Keratinocyte (primary cell): ENCODE data around the gene SPNS1. TPM values are rescaled to one million over a fixed set of nuclear protein-coding genes. Genes with fewer than 3 reads are reported as not detected.

Experiments used
- DNase-seq: peaks from one replicate; pipeline ENCODE4 v3.0.0-alpha.2; 2011; ENCODE audit warnings: low read depth, missing footprints, low spot score
- FAIRE-seq: peaks from 2 replicates; lab custom pipeline; 2011; peaks lifted over from hg19 to GRCh38; lab: Jason Lieb, UNC
- H2AFZ ChIP-seq: 2 replicates; pipeline ENCODE4 v1.6.0; 2012; ENCODE audit warnings: low read length, control low read depth, inconsistent platforms; ENCODE audit not compliant: control insufficient read depth
- H3K27ac ChIP-seq: 2 replicates; pipeline ENCODE4 v1.5.1; 2011; ENCODE audit warnings: low read length; ENCODE audit not compliant: control insufficient read depth, insufficient read depth
- H3K27me3 ChIP-seq: 3 replicates; pipeline ENCODE4 v1.6.0; 2011; ENCODE audit warnings: low read length; ENCODE audit not compliant: control insufficient read depth, insufficient read depth; ENCODE audit errors: extremely low read depth
- H3K36me3 ChIP-seq, 2 experiments: 2 replicates in 1 of 2; 3 replicates in 1 of 2; pipeline ENCODE4 v1.5.1; 2011; ENCODE audit warnings: low read length in 2 of 2, mild to moderate bottlenecking in 1 of 2; ENCODE audit not compliant: control insufficient read depth in 2 of 2, insufficient read depth in 2 of 2; ENCODE audit errors: extremely low read depth in 1 of 2
- H3K4me1 ChIP-seq: 3 replicates; pipeline ENCODE4 v1.5.1; 2011; ENCODE audit warnings: low read length; ENCODE audit not compliant: control insufficient read depth, insufficient read depth; ENCODE audit errors: extremely low read depth
- H3K4me2 ChIP-seq: 3 replicates; pipeline ENCODE4 v1.6.0; 2011; ENCODE audit warnings: low read depth, low read length; ENCODE audit not compliant: control insufficient read depth, insufficient read depth; ENCODE audit errors: extremely low read depth
- H3K4me3 ChIP-seq, 3 experiments: fragments of 200-600 bp in 1 of 3; sonication (generic) in 1 of 3; 2 replicates in 2 of 3; 3 replicates in 1 of 3; pipeline ENCODE4 v1.5.1; 2011 to 2016; ENCODE audit warnings: low read length in 3 of 3, mild to moderate bottlenecking in 3 of 3, control low read depth in 2 of 3, inconsistent platforms in 1 of 3, low read depth in 1 of 3, mixed read lengths in 1 of 3, mixed run types in 1 of 3, moderate library complexity in 1 of 3; ENCODE audit not compliant: control insufficient read depth in 2 of 3, insufficient read depth in 2 of 3; ENCODE audit errors: extremely low read depth in 1 of 3
- H3K79me2 ChIP-seq: 2 replicates; pipeline ENCODE4 v1.6.0; 2012; ENCODE audit warnings: low read length; ENCODE audit not compliant: control insufficient read depth, insufficient read depth
- H3K9ac ChIP-seq: 3 replicates; pipeline ENCODE4 v1.6.0; 2011; ENCODE audit warnings: low read length; ENCODE audit not compliant: control insufficient read depth, insufficient read depth; ENCODE audit errors: extremely low read depth
- H3K9me1 ChIP-seq: 3 replicates; pipeline ENCODE4 v1.6.0; 2011; ENCODE audit warnings: low read length; ENCODE audit not compliant: control insufficient read depth, insufficient read depth; ENCODE audit errors: extremely low read depth
- H3K9me3 ChIP-seq: 2 replicates; pipeline ENCODE4 v1.5.1; 2012; ENCODE audit warnings: low read depth, low read length; ENCODE audit not compliant: control insufficient read depth
- H4K20me1 ChIP-seq: 3 replicates; pipeline ENCODE4 v1.6.0; 2011; ENCODE audit warnings: low read length; ENCODE audit not compliant: control insufficient read depth, insufficient read depth; ENCODE audit errors: extremely low read depth
- EZH2 ChIP-seq: IDR thresholded peaks from one replicate; pipeline ENCODE4 v1.6.1; 2012; ENCODE audit warnings: inconsistent platforms, mild to moderate bottlenecking, low read length, moderate library complexity
- dilution Hi-C: fragments of 300-500 bp; cut with MboI; formaldehyde crosslinking; loops from one replicate; pipeline ENCODE4 v1.7.0; 2020; ENCODE audit warnings: low sequenced_read_pairs; ENCODE audit not compliant: extremely low pct_ligation_motif_present
- polyA plus RNA-seq, 5 experiments: library from polyadenylated mRNA; depleted of rRNA in 3 of 5; stranded (reverse) in 3 of 5; stranded (forward) in 1 of 5; unstranded in 1 of 5; fragments of >200 nt; gene quantifications; 1 replicate in 1 of 5; 2 replicates in 3 of 5; 3 replicates in 1 of 5; pipeline versions ENCODE4 v1.2.1 to v1.2.3, GENCODE V29; 2011 to 2012; ENCODE audit warnings: missing spikeins in 2 of 5, low read depth in 1 of 5, low replicate concordance in 1 of 5
- TF ChIP-seq, protein P1 (sequence below), 3 experiments: IDR thresholded peaks in 1 of 3; conservative IDR thresholded peaks in 1 of 3; optimal IDR thresholded peaks in 1 of 3; 2 replicates in 2 of 3; 3 replicates in 1 of 3; pipeline versions ENCODE3 to v1.5.1; 2011; ENCODE audit warnings: low read length in 3 of 3, mild to moderate bottlenecking in 3 of 3, moderate library complexity in 2 of 3, control low read depth in 1 of 3, inconsistent platforms in 1 of 3; ENCODE audit not compliant: insufficient read depth in 2 of 3; ENCODE audit errors: extremely low read depth in 1 of 3

Gene SPNS1
- polyA plus RNA-seq, 1 donor (not counting 4 experiments of a cell fraction or from before 2014, with no cell fraction given): 16.3 TPM

DNA sequence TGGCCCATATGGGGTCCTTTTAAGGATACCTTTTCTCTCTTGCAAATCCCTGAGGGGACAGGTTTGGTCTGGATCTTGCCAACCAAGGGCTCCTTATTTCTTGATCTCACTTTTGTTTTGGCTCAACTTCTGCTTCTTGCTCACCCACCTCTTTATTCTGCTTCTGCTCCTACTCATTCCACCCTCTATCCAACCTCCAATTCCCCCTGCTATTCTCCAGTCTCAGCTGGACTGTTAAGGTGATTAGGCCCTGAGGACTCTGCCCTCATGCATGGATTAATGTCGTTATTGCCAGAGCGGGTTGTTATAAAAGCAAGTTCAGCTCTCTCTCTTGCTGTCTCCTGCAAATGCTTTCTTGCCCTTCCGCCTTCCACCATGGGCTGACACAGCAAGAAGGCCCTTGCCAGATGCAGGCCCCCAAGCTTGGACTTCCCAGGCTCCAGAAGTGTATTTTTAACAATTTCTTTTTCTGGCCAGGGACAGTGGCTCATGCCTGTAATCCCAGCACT is 40.0 kb downstream of the SPNS1 start:
- Histone ChIP-seq H3K79me2 (no peaks in the 10 kb centered on the region), H3K9me3 (no peaks in the 10 kb centered on the region), H3K4me1 (no peaks in the 10 kb centered on the region), H3K9ac (no peak overlapping the region), H3K4me3 (no peak overlapping the region), H3K36me3 (no peaks in the 10 kb centered on the region), H3K27ac (no peak overlapping the region), H3K4me2 (no peak overlapping the region), H3K27me3 (no peaks in the 10 kb centered on the region), H4K20me1 (no peaks in the 10 kb centered on the region), H2AFZ (no peak overlapping the region), H3K9me1 (no peaks in the 10 kb centered on the region)
- FAIRE-seq (no peak), DNase-seq (no peak)
- TF ChIP-seq, protein P1, sequence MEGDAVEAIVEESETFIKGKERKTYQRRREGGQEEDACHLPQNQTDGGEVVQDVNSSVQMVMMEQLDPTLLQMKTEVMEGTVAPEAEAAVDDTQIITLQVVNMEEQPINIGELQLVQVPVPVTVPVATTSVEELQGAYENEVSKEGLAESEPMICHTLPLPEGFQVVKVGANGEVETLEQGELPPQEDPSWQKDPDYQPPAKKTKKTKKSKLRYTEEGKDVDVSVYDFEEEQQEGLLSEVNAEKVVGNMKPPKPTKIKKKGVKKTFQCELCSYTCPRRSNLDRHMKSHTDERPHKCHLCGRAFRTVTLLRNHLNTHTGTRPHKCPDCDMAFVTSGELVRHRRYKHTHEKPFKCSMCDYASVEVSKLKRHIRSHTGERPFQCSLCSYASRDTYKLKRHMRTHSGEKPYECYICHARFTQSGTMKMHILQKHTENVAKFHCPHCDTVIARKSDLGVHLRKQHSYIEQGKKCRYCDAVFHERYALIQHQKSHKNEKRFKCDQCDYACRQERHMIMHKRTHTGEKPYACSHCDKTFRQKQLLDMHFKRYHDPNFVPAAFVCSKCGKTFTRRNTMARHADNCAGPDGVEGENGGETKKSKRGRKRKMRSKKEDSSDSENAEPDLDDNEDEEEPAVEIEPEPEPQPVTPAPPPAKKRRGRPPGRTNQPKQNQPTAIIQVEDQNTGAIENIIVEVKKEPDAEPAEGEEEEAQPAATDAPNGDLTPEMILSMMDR (optimal IDR thresholded peaks at IDR 0.05 in 1 of 3, IDR thresholded peaks at IDR 0.05 in 1 of 3, conservative IDR thresholded peaks at IDR 0.05 in 1 of 3; ENCODE audit: extremely low read depth in 1 of 3, insufficient read depth in 2 of 3, low read length in 3 of 3): no peak
- no peak for TF ChIP-seq EZH2
- dilution Hi-C loops: no loop called here

DNA sequence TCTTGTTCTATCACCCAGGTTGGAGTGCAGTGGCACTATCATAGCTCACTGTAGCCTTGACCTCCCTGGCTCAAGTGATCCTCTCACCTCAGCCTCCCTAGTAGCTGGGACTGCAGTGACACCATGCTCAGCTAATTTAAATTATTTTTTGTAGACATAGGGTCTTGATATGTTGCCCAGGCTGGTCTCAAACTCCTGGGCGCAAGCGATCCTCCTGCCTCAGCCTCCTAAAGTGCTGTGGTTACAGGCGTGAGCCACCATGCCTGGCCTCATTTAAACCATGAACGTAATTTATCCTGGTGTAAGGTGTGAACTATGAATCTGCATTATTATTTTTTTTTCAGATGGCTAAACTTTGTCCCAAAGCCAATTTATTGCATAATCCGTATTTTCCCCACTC is 47.6 kb downstream of the SPNS1 start:
- H3K9me1 ChIP-seq: no peaks in the 10 kb centered on the region
- H4K20me1 ChIP-seq: no peaks in the 10 kb centered on the region
- no peak overlapping the region for H3K27ac ChIP-seq
- H3K9me3 ChIP-seq: no peaks in the 10 kb centered on the region
- H3K27me3 ChIP-seq: no peaks in the 10 kb centered on the region
- no peaks in the 10 kb centered on the region for H3K36me3 ChIP-seq
- dilution Hi-C loops: no loop called here
- H2AFZ ChIP-seq: no peak overlapping the region
- FAIRE-seq: no peak
- H3K9ac ChIP-seq: no peak overlapping the region
- no peaks in the 10 kb centered on the region for H3K4me1 ChIP-seq
- no peaks in the 10 kb centered on the region for H3K79me2 ChIP-seq
- TF ChIP-seq, protein P1 (optimal IDR thresholded peaks at IDR 0.05 in 1 of 3, IDR thresholded peaks at IDR 0.05 in 1 of 3, conservative IDR thresholded peaks at IDR 0.05 in 1 of 3; ENCODE audit: extremely low read depth in 1 of 3, insufficient read depth in 2 of 3, low read length in 3 of 3): no peak
- no peak for TF ChIP-seq EZH2
- DNase-seq: no peak
- no peak overlapping the region for H3K4me2 ChIP-seq
- H3K4me3 ChIP-seq: no peak overlapping the region
